Transverse colon (tissue), 3 donors: ENCODE results near the gene FZD10.

Source experiments
- EP300 ChIP-seq: sonication (generic); formaldehyde crosslinking; IDR thresholded peaks from one replicate; pipeline ENCODE4 v1.6.1; 2017; ENCODE audit warnings: antibody characterized with exemption, low read depth
- POLR2A ChIP-seq: fragments of 450-650 bp; IDR thresholded peaks from one replicate; pipeline ENCODE4 v1.6.1; 2016; ENCODE audit warnings: antibody characterized with exemption, mild to moderate bottlenecking, moderate library complexity
- TF ChIP-seq, protein P1 (sequence below), 5 experiments: fragments of 200-600 bp in 3 of 5; fragments of 450-650 bp in 2 of 5; sonication (generic) in 3 of 5; IDR thresholded peaks; 1 replicate in 2 of 5; 2 replicates in 3 of 5; pipeline ENCODE4 v1.5.1; 2016 to 2017; ENCODE audit warnings: antibody characterized with exemption in 5 of 5, inconsistent platforms in 3 of 5, mild to moderate bottlenecking in 2 of 5, moderate library complexity in 1 of 5

- no peak for TF ChIP-seq POLR2A
- TF ChIP-seq, protein P1, sequence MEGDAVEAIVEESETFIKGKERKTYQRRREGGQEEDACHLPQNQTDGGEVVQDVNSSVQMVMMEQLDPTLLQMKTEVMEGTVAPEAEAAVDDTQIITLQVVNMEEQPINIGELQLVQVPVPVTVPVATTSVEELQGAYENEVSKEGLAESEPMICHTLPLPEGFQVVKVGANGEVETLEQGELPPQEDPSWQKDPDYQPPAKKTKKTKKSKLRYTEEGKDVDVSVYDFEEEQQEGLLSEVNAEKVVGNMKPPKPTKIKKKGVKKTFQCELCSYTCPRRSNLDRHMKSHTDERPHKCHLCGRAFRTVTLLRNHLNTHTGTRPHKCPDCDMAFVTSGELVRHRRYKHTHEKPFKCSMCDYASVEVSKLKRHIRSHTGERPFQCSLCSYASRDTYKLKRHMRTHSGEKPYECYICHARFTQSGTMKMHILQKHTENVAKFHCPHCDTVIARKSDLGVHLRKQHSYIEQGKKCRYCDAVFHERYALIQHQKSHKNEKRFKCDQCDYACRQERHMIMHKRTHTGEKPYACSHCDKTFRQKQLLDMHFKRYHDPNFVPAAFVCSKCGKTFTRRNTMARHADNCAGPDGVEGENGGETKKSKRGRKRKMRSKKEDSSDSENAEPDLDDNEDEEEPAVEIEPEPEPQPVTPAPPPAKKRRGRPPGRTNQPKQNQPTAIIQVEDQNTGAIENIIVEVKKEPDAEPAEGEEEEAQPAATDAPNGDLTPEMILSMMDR (IDR thresholded peaks at IDR 0.05): no peak
- no peak for TF ChIP-seq EP300
These were observed 44.6 kb upstream of the FZD10 start for GRCh38 chr12:130117701-130118100.
